ENCODE results near the gene FBXO8.

FBXO8 gene

DNA sequence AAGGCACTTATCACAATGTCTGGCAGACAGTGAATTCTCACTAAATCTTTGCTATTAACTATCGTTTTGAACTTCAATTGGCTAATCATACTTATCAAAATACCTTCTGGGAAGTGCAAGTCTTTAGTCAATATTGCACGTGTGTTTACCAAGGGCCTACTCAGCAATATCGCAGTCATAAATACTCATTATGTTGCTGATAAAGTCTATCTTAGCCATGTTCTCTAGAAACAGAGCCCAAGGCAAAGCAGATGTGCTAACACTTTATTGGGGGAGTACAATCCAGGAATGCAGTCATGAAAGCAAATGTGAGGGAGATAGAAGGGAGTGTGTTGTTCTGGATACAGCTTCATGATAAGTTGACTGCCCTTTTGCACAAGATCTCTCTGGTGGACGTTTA, 90.5 kb downstream of the FBXO8 start:
- TF ChIP-seq CTCF (IDR thresholded peaks at IDR 0.05; ENCODE audit: low read length, missing control alignments): no peak
- DNase-seq (ENCODE audit: low read depth): no peak
- H3K4me3 ChIP-seq (replicated peaks; ENCODE audit: low read depth, low read length): no peak overlapping the region

DNA sequence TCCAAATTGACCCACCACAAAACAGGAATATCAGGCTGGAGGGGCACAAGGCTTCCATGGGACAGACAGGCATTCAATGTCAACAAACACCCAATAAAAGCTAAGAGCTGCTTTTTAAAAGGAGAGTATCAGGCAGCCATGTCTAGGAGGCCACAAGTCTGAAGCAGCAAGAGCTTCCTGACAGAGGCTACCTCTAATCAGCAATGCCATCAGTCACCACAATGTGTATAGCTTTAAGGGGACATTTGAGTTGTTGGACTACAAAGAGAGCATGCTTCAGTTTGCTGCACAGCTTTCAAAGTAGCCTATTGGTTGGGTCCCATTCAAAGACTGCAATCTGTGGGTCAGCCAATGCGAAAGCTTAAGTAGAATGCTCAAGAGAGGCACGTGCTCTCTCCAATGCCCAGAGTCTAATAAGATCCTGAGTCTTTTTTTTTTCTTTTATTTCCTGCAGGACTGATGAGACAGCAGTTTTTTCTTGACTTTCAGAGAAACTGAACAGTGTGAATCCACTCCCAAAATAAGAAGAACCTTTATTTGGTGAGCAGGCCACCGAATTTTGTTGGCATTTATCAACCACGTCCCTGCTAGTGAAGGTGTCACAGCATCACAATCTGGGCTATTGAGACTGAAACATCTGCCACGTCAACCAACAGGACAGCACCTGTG, 92.5 kb downstream of the FBXO8 start:
- no peak for TF ChIP-seq CTCF (IDR thresholded peaks at IDR 0.05; ENCODE audit: low read length, missing control alignments)

DNA sequence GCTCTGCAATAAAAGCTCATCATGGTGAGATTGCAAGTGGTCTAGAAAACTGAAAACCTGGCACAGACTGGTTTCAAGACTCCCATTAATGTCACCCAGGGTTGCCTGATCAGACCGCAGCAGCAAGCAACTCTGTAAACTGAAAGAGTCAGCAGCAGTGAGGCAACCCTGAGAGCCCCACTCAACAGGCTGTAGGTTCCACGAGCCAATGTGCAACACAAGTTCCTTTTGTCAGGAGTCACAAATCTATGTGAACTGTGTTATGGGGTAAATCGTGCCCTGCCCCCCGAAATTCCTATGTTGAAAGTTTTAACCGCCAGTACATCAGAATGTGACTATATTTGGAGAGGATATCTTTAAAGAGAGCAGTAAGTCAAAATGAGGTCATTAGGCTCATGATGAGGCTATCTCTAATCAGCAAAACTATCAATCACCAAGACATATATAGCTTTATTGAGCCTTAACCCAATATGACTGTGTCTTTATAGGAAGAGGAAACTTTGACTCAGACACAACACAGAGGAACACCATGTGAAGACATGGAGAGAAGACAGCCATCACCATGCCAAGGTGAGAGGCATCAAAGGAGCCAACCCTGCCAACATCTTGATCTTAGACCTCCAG, 94.0 kb downstream of the FBXO8 start:
- no peak overlapping the region for H3K4me3 ChIP-seq (replicated peaks; ENCODE audit: low read depth, low read length)
- no peak for DNase-seq (ENCODE audit: low read depth)
- TF ChIP-seq CTCF (IDR thresholded peaks at IDR 0.05; ENCODE audit: low read length, missing control alignments): no peak

More for the DNA sequence above, 92.5 kb downstream of the FBXO8 start:
- H3K4me3 ChIP-seq (replicated peaks; ENCODE audit: low read depth, low read length): no peak overlapping the region
- DNase-seq (ENCODE audit: low read depth): no peak
